HEK293 (cell line): ENCODE data around the gene DNAH8.

ENCODE experiments used
- CTCF ChIA-PET: fragments of 350-600 bp; formaldehyde crosslinking; extraction: SDS; loops from one replicate; lab custom pipeline; 2021; ENCODE audit warnings: antibody characterized with exemption; lab: Yijun Ruan, JAX
- POLR2A ChIA-PET: fragments of 300-600 bp; formaldehyde crosslinking; extraction: SDS; loops from one replicate; lab custom pipeline; 2020; ENCODE audit warnings: antibody characterized with exemption, inconsistent platforms; lab: Yijun Ruan, JAX
- H3K27ac ChIP-seq: fragments of 200-500 bp; sonication (Bioruptor generic); 2 replicates; pipeline ENCODE4 v1.5.1; 2014; ENCODE audit warnings: low read depth, low read length, control low read depth, inconsistent platforms; ENCODE audit errors: extremely low read depth
- H3K36me3 ChIP-seq, 2 experiments: fragments of 200-500 bp in 1 of 2; sonication (Bioruptor generic) in 1 of 2; 1 replicate in 1 of 2; 2 replicates in 1 of 2; pipeline ENCODE4 v1.5.1; 2014 to 2017; ENCODE audit warnings: inconsistent platforms in 2 of 2, low read length in 2 of 2; ENCODE audit not compliant: control insufficient read depth in 2 of 2, insufficient read depth in 1 of 2
- H3K4me1 ChIP-seq: fragments of 200-500 bp; sonication (Bioruptor generic); 2 replicates; pipeline ENCODE4 v1.5.1; 2014; ENCODE audit warnings: mild to moderate bottlenecking, low read length, inconsistent platforms; ENCODE audit not compliant: control insufficient read depth, insufficient read depth
- H3K4me3 ChIP-seq: 2 replicates; pipeline ENCODE4 v1.5.1; 2011; ENCODE audit warnings: low read depth, mild to moderate bottlenecking, control low read depth, low read length, moderate library complexity
- H3K9me3 ChIP-seq: fragments of 200-500 bp; sonication (Bioruptor generic); 2 replicates; pipeline ENCODE4 v1.5.1; 2014; ENCODE audit warnings: low read depth, low read length, inconsistent platforms; ENCODE audit not compliant: control insufficient read depth, insufficient read depth
- EGR2 ChIP-seq: fragments of 450-650 bp; formaldehyde crosslinking; IDR thresholded peaks from 2 replicates; pipeline ENCODE4 v1.5.1; 2016; ENCODE audit warnings: low read depth, missing biosample characterization, missing genetic modification characterization
- FEZF1 ChIP-seq: fragments of 450-650 bp; formaldehyde crosslinking; IDR thresholded peaks from 2 replicates; pipeline ENCODE4 v1.5.1; 2016; ENCODE audit warnings: missing biosample characterization, missing genetic modification characterization
- KLF7 ChIP-seq: fragments of 450-650 bp; formaldehyde crosslinking; IDR thresholded peaks from 2 replicates; pipeline ENCODE4 v1.5.1; 2016; ENCODE audit warnings: missing biosample characterization, missing genetic modification characterization, borderline replicate concordance
- KLF9 ChIP-seq: fragments of 450-650 bp; formaldehyde crosslinking; IDR thresholded peaks from 2 replicates; pipeline ENCODE4 v1.5.1; 2016; ENCODE audit warnings: missing biosample characterization, missing genetic modification characterization, low read depth
- SALL2 ChIP-seq: fragments of 450-650 bp; formaldehyde crosslinking; IDR thresholded peaks from 2 replicates; pipeline ENCODE4 v1.5.0; 2017; ENCODE audit warnings: missing biosample characterization, mild to moderate bottlenecking, missing genetic modification characterization, borderline replicate concordance
- SP7 ChIP-seq: fragments of 450-650 bp; formaldehyde crosslinking; IDR thresholded peaks from 2 replicates; pipeline ENCODE4 v1.5.1; 2016; ENCODE audit warnings: missing biosample characterization, missing genetic modification characterization
- ZNF274 ChIP-seq, 2 experiments: fragments of 200-500 bp in 1 of 2; fragments of 450-650 bp in 1 of 2; sonication (Bioruptor generic) in 1 of 2; formaldehyde crosslinking in 1 of 2; IDR thresholded peaks; 2 replicates each; pipeline versions ENCODE4 v1.5.1 to v1.6.1; 2014 to 2016; ENCODE audit warnings: borderline replicate concordance in 1 of 2, inconsistent platforms in 1 of 2, low read length in 1 of 2, missing biosample characterization in 1 of 2, missing genetic modification characterization in 1 of 2
- ZNF311 ChIP-seq: fragments of 450-650 bp; formaldehyde crosslinking; IDR thresholded peaks from 2 replicates; pipeline ENCODE4 v1.5.1; 2017; ENCODE audit warnings: missing biosample characterization, missing genetic modification characterization, borderline replicate concordance
- ZNF510 ChIP-seq: fragments of 450-650 bp; formaldehyde crosslinking; IDR thresholded peaks from 2 replicates; pipeline ENCODE4 v1.5.1; 2018; ENCODE audit warnings: mild to moderate bottlenecking, missing genetic modification characterization, missing biosample characterization; ENCODE audit not compliant: insufficient replicate concordance
- ZNF530 ChIP-seq: fragments of 450-650 bp; formaldehyde crosslinking; IDR thresholded peaks from 2 replicates; pipeline ENCODE4 v1.5.1; 2016; ENCODE audit warnings: low read depth, missing biosample characterization, missing genetic modification characterization
- TF ChIP-seq, protein P1 (sequence below): fragments of 450-650 bp; formaldehyde crosslinking; IDR thresholded peaks from 2 replicates; pipeline ENCODE4 v1.5.1; 2017; ENCODE audit warnings: missing biosample characterization, missing genetic modification characterization
- TF ChIP-seq, protein P2 (sequence below): fragments of 450-650 bp; formaldehyde crosslinking; IDR thresholded peaks from 2 replicates; pipeline ENCODE4 v1.5.1; 2017; ENCODE audit warnings: missing biosample characterization, missing genetic modification characterization
- TF ChIP-seq, protein P3 (sequence below): fragments of 450-650 bp; formaldehyde crosslinking; IDR thresholded peaks from 2 replicates; pipeline ENCODE4 v1.5.1; 2017; ENCODE audit warnings: missing biosample characterization, missing genetic modification characterization

DNAH8 gene

DNA sequence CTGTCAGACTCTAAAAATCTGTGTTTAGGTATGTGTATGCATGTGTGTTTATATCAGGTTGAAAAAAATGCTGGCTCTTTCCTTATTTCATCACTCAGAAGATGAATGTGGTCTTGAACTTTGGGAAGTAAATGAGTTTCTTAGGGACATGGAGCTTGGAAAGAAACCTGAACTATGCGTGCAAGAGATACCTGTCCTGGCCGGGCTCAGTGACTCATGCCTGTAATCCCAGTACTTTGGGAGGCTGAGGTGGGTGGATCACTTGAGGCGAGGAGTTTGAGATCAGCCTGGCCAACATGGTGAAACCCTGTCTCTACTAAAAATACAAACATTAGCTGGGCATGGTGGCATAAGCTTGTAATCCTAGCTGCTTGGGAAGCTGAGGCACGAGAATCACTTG lies 329.1 kb downstream of the DNAH8 start (continued):
- 0 out of 2 replicates have a peak, but pooled peaks have one; percentile 26 for TF ChIP-seq EGR2 (tag by site-specific recombination)
- TF ChIP-seq, protein P1, sequence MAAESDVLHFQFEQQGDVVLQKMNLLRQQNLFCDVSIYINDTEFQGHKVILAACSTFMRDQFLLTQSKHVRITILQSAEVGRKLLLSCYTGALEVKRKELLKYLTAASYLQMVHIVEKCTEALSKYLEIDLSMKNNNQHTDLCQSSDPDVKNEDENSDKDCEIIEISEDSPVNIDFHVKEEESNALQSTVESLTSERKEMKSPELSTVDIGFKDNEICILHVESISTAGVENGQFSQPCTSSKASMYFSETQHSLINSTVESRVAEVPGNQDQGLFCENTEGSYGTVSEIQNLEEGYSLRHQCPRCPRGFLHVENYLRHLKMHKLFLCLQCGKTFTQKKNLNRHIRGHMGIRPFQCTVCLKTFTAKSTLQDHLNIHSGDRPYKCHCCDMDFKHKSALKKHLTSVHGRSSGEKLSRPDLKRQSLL (tag by site-specific recombination) = no peak

DNA sequence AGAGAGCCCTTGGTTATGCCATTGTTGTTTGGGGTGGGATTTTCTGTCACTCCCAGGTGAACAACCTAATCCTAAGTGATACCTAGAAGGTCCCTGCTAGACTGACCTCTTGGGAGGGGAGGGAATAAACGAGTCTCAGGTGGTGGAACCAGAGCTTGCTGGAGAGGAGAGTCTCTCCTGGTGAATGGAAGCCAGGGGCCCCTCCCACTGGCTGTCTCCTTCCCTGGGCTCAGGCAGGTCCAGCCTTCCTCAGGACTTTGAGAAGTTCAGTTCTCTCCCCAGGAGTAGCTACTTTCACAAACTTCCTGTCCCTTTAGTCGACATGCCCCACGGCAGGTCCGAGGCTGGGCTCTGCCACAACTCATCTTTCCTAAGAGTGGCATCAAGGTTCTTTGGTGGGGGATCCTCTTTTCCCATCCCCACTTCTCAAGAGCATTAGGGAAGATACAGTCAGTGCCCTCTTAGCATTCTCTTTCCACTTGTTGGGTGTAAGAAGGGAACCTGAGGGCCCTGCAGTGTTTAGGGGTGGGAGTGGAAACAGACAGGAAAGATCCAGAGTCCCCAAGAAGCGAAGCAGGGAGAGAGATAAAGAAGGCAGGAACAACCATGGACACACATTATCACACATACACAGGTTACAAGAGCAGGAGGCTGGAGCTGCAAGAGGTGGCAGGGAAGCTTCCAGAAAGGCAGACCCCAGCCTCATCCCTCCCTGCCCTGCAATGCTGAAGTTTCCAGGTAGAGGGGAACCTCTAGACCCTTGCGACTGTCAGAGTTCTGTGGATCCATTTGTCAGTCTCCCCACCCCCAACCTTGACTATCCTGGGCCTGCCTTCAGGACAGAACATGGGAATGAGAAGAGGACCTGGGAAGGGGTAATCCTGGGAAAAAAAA lies 332.6 kb downstream of the DNAH8 start:
- no peak overlapping the region for H3K4me3 ChIP-seq
- ChIA-PET CTCF (interaction anchor here (1.0 to 3.7 kb wide), 4 partner anchors 11 to 75 kb away, joined by 3 to 15 read pairs (median 4); no protein-coding TSS in a partner anchor), POLR2A (no interaction called here)
- H3K9me3 ChIP-seq = no peaks in the 10 kb centered on the region
- H3K27ac ChIP-seq = no peak overlapping the region
- TF ChIP-seq ZNF510 (tag by site-specific recombination) (no peak), ZNF311 (no peak), SALL2 (tag by site-specific recombination) (no peak), ZNF530 (tag by site-specific recombination) (no peak), KLF9 (tag by site-specific recombination) (no peak), SP7 (tag by site-specific recombination) (no peak), KLF7 (tag by site-specific recombination) (no peak)
- H3K4me1 ChIP-seq = no peaks in the 10 kb centered on the region
- H3K36me3 ChIP-seq = no peaks in the 10 kb centered on the region

DNA sequence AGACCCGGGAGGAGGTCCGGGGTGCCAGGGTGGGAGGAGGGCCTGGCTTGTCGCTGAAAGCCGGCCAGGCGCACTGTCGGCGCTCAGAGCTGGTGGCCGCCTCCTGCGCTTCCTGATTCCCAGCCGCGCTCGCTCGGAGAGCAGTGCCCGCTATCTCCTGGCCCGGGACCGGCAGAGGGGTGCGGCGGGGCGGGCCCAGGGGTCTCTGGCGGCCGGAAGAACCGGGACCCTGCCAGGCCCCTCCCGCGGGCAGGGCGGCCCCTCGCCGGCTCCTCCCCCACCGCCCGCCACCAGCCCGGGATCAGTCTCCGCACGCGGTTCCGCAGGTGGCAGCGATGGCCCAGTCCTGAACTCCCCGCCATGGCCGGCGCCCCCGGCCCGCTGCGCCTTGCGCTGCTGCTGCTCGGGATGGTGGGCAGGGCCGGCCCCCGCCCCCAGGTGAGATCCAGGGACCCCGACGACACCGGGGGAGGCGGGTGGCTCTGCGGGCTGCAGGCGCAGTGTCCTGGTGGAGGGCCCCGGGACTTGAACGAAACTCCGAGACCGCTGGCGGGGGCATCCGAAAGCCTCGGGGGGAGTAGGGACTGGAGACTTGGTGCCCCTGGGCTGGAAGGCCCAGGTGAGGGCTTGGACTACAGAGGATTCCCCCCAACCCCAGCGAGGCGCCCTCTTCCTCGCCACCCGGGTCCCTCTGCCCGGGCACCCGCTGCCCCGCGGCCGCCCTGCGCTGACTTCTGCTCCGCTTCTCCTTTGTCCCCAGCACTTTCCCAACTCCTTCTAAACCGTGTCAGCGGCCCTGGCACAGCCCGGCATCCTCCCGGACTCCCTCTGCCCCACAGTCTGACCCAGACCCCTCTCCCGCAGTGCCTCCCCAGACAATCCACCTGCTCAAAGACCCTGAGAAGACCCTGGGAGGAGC lies 333.6 kb downstream of the DNAH8 start, which contains the start of gene GLP1R:
GLP1R (plus strand) TSS at position 301 of the 919 bp plus-strand sequence; CDS start at position 361, 60 bp downstream.
- H3K9me3 ChIP-seq = no peaks in the 10 kb centered on the region
- no peaks in the 10 kb centered on the region for H3K36me3 ChIP-seq
- no peak within 1 kb of the TSS for H3K27ac ChIP-seq
- H3K4me1 ChIP-seq = no peaks in the 10 kb centered on the region
- ChIA-PET POLR2A (no interaction called here), CTCF (no interaction called here)
- no peak within 1 kb of the TSS for H3K4me3 ChIP-seq
- no peak for TF ChIP-seq ZNF274 (IDR thresholded peaks at IDR 0.05; ENCODE audit: low read length)
- no peak for TF ChIP-seq ZNF274 (tag by site-specific recombination; IDR thresholded peaks at IDR 0.05; ENCODE audit: borderline replicate concordance)
- TF ChIP-seq, protein P2, sequence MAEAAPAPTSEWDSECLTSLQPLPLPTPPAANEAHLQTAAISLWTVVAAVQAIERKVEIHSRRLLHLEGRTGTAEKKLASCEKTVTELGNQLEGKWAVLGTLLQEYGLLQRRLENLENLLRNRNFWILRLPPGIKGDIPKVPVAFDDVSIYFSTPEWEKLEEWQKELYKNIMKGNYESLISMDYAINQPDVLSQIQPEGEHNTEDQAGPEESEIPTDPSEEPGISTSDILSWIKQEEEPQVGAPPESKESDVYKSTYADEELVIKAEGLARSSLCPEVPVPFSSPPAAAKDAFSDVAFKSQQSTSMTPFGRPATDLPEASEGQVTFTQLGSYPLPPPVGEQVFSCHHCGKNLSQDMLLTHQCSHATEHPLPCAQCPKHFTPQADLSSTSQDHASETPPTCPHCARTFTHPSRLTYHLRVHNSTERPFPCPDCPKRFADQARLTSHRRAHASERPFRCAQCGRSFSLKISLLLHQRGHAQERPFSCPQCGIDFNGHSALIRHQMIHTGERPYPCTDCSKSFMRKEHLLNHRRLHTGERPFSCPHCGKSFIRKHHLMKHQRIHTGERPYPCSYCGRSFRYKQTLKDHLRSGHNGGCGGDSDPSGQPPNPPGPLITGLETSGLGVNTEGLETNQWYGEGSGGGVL (tag by site-specific recombination) = no peak
- TF ChIP-seq, protein P3, sequence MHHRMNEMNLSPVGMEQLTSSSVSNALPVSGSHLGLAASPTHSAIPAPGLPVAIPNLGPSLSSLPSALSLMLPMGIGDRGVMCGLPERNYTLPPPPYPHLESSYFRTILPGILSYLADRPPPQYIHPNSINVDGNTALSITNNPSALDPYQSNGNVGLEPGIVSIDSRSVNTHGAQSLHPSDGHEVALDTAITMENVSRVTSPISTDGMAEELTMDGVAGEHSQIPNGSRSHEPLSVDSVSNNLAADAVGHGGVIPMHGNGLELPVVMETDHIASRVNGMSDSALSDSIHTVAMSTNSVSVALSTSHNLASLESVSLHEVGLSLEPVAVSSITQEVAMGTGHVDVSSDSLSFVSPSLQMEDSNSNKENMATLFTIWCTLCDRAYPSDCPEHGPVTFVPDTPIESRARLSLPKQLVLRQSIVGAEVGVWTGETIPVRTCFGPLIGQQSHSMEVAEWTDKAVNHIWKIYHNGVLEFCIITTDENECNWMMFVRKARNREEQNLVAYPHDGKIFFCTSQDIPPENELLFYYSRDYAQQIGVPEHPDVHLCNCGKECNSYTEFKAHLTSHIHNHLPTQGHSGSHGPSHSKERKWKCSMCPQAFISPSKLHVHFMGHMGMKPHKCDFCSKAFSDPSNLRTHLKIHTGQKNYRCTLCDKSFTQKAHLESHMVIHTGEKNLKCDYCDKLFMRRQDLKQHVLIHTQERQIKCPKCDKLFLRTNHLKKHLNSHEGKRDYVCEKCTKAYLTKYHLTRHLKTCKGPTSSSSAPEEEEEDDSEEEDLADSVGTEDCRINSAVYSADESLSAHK = no peak
- TF ChIP-seq FEZF1 (tag by site-specific recombination) = no peak
